GM12878 (cell line): ENCODE results near the gene PYGO2. TPM values are rescaled to one million over a fixed set of nuclear protein-coding genes. Genes with fewer than 3 reads are reported as not detected.

Source experiments
- BCLAF1 ChIP-seq: fragments of 450-650 bp; IDR thresholded peaks from 2 replicates; pipeline ENCODE4 v1.6.1; 2017; ENCODE audit warnings: antibody characterized with exemption, mild to moderate bottlenecking, moderate library complexity
- CHD4 ChIP-seq: fragments of 200-600 bp; sonication (generic); IDR thresholded peaks from 2 replicates; pipeline ENCODE4 v1.6.1; 2016; ENCODE audit warnings: mild to moderate bottlenecking
- ELK1 ChIP-seq: IDR thresholded peaks from 2 replicates; pipeline ENCODE4 v1.6.1; 2012; ENCODE audit warnings: low read depth, low read length, improper control_type of control experiment
- EZH2 ChIP-seq: IDR thresholded peaks from 2 replicates; pipeline ENCODE4 v1.6.1; 2012; ENCODE audit warnings: low read depth, mild to moderate bottlenecking, control low read depth, inconsistent platforms, low read length, borderline replicate concordance; ENCODE audit not compliant: control insufficient read depth
- JUNB ChIP-seq: IDR thresholded peaks from 2 replicates; pipeline ENCODE4 v1.6.1; 2016; ENCODE audit warnings: antibody characterized with exemption, mild to moderate bottlenecking
- MXI1 ChIP-seq: fragments of 150-350 bp; IDR thresholded peaks from 2 replicates; pipeline ENCODE4 v1.6.1; 2011; ENCODE audit warnings: low read depth, mild to moderate bottlenecking, inconsistent platforms, low read length, improper control_type of control experiment
- NFIC ChIP-seq: IDR thresholded peaks from 2 replicates; pipeline ENCODE4 v1.6.1; 2012; ENCODE audit warnings: low read depth, mild to moderate bottlenecking, inconsistent platforms, low read length, moderate library complexity
- NR2C2 ChIP-seq: IDR thresholded peaks from 2 replicates; pipeline ENCODE4 v1.6.1; 2011; ENCODE audit warnings: borderline replicate concordance, low read depth; ENCODE audit not compliant: control insufficient read depth, insufficient read length
- PBX3 ChIP-seq: IDR thresholded peaks from 2 replicates; pipeline ENCODE4 v1.6.1; 2011; ENCODE audit warnings: mild to moderate bottlenecking, low read depth, low read length, moderate library complexity; ENCODE audit not compliant: insufficient replicate concordance
- POLR2A ChIP-seq: IDR thresholded peaks from 2 replicates; pipeline ENCODE4 v1.6.1; 2011; ENCODE audit warnings: low read depth, mild to moderate bottlenecking, low read length
- RAD51 ChIP-seq: fragments of 450-650 bp; IDR thresholded peaks from 2 replicates; pipeline ENCODE4 v1.6.1; 2016; ENCODE audit warnings: moderate library complexity, mild to moderate bottlenecking, inconsistent platforms
- SMAD5 ChIP-seq: IDR thresholded peaks from 2 replicates; pipeline ENCODE4 v1.6.1; 2016; ENCODE audit warnings: antibody characterized with exemption, low read depth
- TCF3 ChIP-seq: IDR thresholded peaks from 2 replicates; pipeline ENCODE4 v1.6.1; 2012; ENCODE audit warnings: low read depth, mild to moderate bottlenecking, low read length, borderline replicate concordance; ENCODE audit not compliant: insufficient read depth
- YBX1 ChIP-seq: fragments of 450-650 bp; IDR thresholded peaks from 2 replicates; pipeline ENCODE4 v1.6.1; 2016; ENCODE audit warnings: antibody characterized with exemption
- ZBED1 ChIP-seq: IDR thresholded peaks from 2 replicates; pipeline ENCODE4 v1.6.1; 2016; ENCODE audit warnings: borderline replicate concordance
- ZBTB4 ChIP-seq: fragments of 450-650 bp; formaldehyde crosslinking; IDR thresholded peaks from 2 replicates; pipeline ENCODE4 v1.4.0; 2022; ENCODE audit warnings: mild to moderate bottlenecking, moderate library complexity
- ZNF687 ChIP-seq: fragments of 450-650 bp; IDR thresholded peaks from 2 replicates; pipeline ENCODE4 v1.6.1; 2017; ENCODE audit warnings: mild to moderate bottlenecking, moderate library complexity
- polyA plus RNA-seq, 11 experiments: library from polyadenylated mRNA; depleted of rRNA in 4 of 11; unstranded in 6 of 11; stranded (reverse) in 5 of 11; fragments of >200 nt; fragmentation: Nextera tagmentation in 4 of 11; fragmentation: Illumina TruSeq in 1 of 11; extraction: Ambion mirVana in 4 of 11; extraction: Trizol in 1 of 11; gene quantifications; 1 replicate in 1 of 11; 2 replicates in 10 of 11; pipeline versions ENCODE4 v1.2.1 to v1.2.3, GENCODE V29; 2011 to 2016; ENCODE audit warnings: inconsistent platforms in 2 of 11, missing spikeins in 2 of 11, low read depth in 1 of 11
- total RNA-seq, 4 experiments: library from RNA; depleted of rRNA in 3 of 4; stranded (reverse); fragments of >200 nt in 3 of 4; fragmentation: Illumina TruSeq in 1 of 4; extraction: Trizol in 1 of 4; gene quantifications; 2 replicates each; pipeline versions ENCODE4 v1.2.1 to v1.2.3, GENCODE V29; 2013 to 2021

PYGO2 gene
- total and polyA plus RNA-seq, 10 of the 15 experiments (the other 5 are each of a cell fraction or from before 2014, with no cell fraction given) = 8.1 to 33.8 (median 23.5) TPM

GRCh38 chr1:154974102-154974807 lies 12.7 kb upstream of the PYGO2 start, which contains the start of gene CKS1B (continued):
- no peak; the same call in none of the 2 replicates for TF ChIP-seq ZNF687
- TF ChIP-seq POLR2A = peak; percentile 85
- no peak for TF ChIP-seq TCF3
- TF ChIP-seq ZBTB4 = no peak
- no peak for TF ChIP-seq CHD4
- no peak for TF ChIP-seq PBX3
- no peak for TF ChIP-seq NR2C2
- TF ChIP-seq ZBED1 = no peak
- TF ChIP-seq EZH2 = no peak
- peak; percentile 100 for TF ChIP-seq MXI1
- TF ChIP-seq SMAD5 = peak; percentile 64; the same call in 1 of the 2 replicates
- TF ChIP-seq JUNB = no peak; the same call in 1 of the 2 replicates
- 0 out of 2 replicates have a peak, but pooled peaks have one; percentile 3 for TF ChIP-seq NFIC
- TF ChIP-seq RAD51 = 0 out of 2 replicates have a peak, but pooled peaks have one; percentile 18
- TF ChIP-seq ELK1 = peak; percentile 84
- TF ChIP-seq BCLAF1 = no peak
- no peak for TF ChIP-seq YBX1
